K562 (cell line): ENCODE measurements around the gene TMEM247. TPM values are rescaled to one million over a fixed set of nuclear protein-coding genes. Genes with fewer than 3 reads are reported as not detected.

Experiments
- BACH1 ChIP-seq: fragments of 200-800 bp; sonication (Bioruptor generic); IDR thresholded peaks from 2 replicates; pipeline ENCODE4 v1.6.1; 2016; ENCODE audit warnings: missing genetic modification characterization, missing compliant biosample characterization
- BCL6 ChIP-seq: fragments of 250-450 bp; sonication (Bioruptor Pico); IDR thresholded peaks from 2 replicates; pipeline ENCODE4 v1.4.0; 2020
- CXXC5 ChIP-seq: fragments of 250-450 bp; sonication (Bioruptor Pico); IDR thresholded peaks from 2 replicates; pipeline ENCODE4 v1.8.0; 2022; ENCODE audit warnings: inconsistent platforms, mild to moderate bottlenecking, moderate library complexity
- EP300 ChIP-seq: IDR thresholded peaks from 2 replicates; pipeline ENCODE4 v1.6.1; 2012; ENCODE audit warnings: low read length, improper control_type of control experiment
- ETV5 ChIP-seq: sonication (generic); formaldehyde crosslinking; IDR thresholded peaks from 2 replicates; pipeline ENCODE4 v1.4.0; 2020; ENCODE audit warnings: low read depth, mild to moderate bottlenecking, missing genetic modification reagents
- GTF2F1 ChIP-seq: IDR thresholded peaks from 2 replicates; pipeline ENCODE4 v1.6.1; 2011; ENCODE audit warnings: low read depth, low read length, improper control_type of control experiment
- MECOM ChIP-seq: fragments of 250-450 bp; sonication (Bioruptor Pico); IDR thresholded peaks from 2 replicates; pipeline ENCODE4 v1.8.0; 2022; ENCODE audit warnings: inconsistent platforms
- STAG1 ChIP-seq: sonication (generic); formaldehyde crosslinking; IDR thresholded peaks from 2 replicates; pipeline ENCODE4 v1.5.0; 2020; ENCODE audit warnings: missing genetic modification reagents, borderline replicate concordance
- TEAD1 ChIP-seq, 2 experiments: fragments of 450-650 bp in 1 of 2; sonication (generic) in 1 of 2; formaldehyde crosslinking; IDR thresholded peaks; 2 replicates each; pipeline versions ENCODE4 v1.4.0 to v1.8.0; 2020 to 2022; ENCODE audit warnings: mild to moderate bottlenecking in 2 of 2, missing genetic modification reagents in 1 of 2
- polyA plus RNA-seq, 8 experiments: library from polyadenylated mRNA; depleted of rRNA in 4 of 8; stranded (reverse) in 5 of 8; unstranded in 3 of 8; fragments of >200 nt; fragmentation: Nextera tagmentation in 2 of 8; fragmentation: Illumina TruSeq in 1 of 8; extraction: Ambion mirVana in 2 of 8; extraction: Trizol in 1 of 8; gene quantifications; 2 replicates each; pipeline versions ENCODE4 v1.2.1 to v1.2.3, GENCODE V29; 2011 to 2014; ENCODE audit warnings: inconsistent platforms in 1 of 8, missing spikeins in 1 of 8
- total RNA-seq, 7 experiments: library from RNA; depleted of rRNA in 6 of 7; stranded (reverse); fragments of >200 nt in 6 of 7; fragmentation: Illumina TruSeq in 2 of 7; extraction: Trizol in 2 of 7; gene quantifications; 2 replicates each; pipeline versions ENCODE4 v1.2.1 to v1.2.3, GENCODE V29; 2011 to 2021; ENCODE audit warnings: low replicate concordance in 1 of 7
- TF ChIP-seq, protein P1 (sequence below): fragments of 450-650 bp; IDR thresholded peaks from 2 replicates; pipeline ENCODE4 v1.6.1; 2017; ENCODE audit warnings: antibody characterized with exemption
- TF ChIP-seq, protein P2 (sequence below), 2 experiments: fragments of 450-650 bp; IDR thresholded peaks; 2 replicates each; pipeline ENCODE4 v1.6.1; 2018; ENCODE audit warnings: mild to moderate bottlenecking in 2 of 2, low read depth in 1 of 2; ENCODE audit not compliant: partially characterized antibody in 2 of 2

TMEM247 gene
- total and polyA plus RNA-seq, 9 of the 15 experiments (the other 6 are each of a cell fraction or from before 2014, with no cell fraction given): 0.24 to 4.7 (median 3.1) TPM

DNA sequence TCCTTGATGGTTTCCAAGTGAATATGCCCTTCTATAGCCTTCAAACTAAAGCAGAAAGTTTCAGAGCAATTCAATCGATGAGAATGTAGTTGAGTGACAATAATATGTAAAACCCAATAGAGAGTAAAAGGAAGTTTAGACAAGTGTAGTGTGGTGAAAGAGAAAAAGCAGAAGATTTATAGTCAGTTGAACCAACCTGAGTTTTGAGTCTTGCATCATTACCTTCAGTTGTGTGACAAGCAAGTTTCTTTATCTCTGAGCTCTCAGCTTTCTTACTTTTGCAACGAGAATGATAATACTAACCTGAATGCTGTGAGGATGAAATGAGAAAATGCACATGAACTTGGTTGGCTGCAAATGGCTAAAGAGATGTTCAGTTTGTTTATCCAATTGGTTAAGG lies 40.6 kb upstream of the TMEM247 start (continued):
- TF ChIP-seq ETV5 (CRISPR knock-in tag) (no peak), TEAD1 (CRISPR knock-in tag; IDR thresholded peaks at IDR 0.05) (no peak), EP300 (peak; percentile 88), CXXC5 (CRISPR knock-in tag) (peak; percentile 24; the same call in 1 of the 2 replicates), MECOM (peak; percentile 34; the same call in 1 of the 2 replicates), GTF2F1 (no peak), BCL6 (CRISPR knock-in tag) (no peak), STAG1 (CRISPR knock-in tag) (no peak), BACH1 (peak; percentile 33; the same call in 1 of the 2 replicates)
- TF ChIP-seq, protein P1, sequence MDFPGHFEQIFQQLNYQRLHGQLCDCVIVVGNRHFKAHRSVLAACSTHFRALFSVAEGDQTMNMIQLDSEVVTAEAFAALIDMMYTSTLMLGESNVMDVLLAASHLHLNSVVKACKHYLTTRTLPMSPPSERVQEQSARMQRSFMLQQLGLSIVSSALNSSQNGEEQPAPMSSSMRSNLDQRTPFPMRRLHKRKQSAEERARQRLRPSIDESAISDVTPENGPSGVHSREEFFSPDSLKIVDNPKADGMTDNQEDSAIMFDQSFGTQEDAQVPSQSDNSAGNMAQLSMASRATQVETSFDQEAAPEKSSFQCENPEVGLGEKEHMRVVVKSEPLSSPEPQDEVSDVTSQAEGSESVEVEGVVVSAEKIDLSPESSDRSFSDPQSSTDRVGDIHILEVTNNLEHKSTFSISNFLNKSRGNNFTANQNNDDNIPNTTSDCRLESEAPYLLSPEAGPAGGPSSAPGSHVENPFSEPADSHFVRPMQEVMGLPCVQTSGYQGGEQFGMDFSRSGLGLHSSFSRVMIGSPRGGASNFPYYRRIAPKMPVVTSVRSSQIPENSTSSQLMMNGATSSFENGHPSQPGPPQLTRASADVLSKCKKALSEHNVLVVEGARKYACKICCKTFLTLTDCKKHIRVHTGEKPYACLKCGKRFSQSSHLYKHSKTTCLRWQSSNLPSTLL: no peak
- TF ChIP-seq, protein P2, sequence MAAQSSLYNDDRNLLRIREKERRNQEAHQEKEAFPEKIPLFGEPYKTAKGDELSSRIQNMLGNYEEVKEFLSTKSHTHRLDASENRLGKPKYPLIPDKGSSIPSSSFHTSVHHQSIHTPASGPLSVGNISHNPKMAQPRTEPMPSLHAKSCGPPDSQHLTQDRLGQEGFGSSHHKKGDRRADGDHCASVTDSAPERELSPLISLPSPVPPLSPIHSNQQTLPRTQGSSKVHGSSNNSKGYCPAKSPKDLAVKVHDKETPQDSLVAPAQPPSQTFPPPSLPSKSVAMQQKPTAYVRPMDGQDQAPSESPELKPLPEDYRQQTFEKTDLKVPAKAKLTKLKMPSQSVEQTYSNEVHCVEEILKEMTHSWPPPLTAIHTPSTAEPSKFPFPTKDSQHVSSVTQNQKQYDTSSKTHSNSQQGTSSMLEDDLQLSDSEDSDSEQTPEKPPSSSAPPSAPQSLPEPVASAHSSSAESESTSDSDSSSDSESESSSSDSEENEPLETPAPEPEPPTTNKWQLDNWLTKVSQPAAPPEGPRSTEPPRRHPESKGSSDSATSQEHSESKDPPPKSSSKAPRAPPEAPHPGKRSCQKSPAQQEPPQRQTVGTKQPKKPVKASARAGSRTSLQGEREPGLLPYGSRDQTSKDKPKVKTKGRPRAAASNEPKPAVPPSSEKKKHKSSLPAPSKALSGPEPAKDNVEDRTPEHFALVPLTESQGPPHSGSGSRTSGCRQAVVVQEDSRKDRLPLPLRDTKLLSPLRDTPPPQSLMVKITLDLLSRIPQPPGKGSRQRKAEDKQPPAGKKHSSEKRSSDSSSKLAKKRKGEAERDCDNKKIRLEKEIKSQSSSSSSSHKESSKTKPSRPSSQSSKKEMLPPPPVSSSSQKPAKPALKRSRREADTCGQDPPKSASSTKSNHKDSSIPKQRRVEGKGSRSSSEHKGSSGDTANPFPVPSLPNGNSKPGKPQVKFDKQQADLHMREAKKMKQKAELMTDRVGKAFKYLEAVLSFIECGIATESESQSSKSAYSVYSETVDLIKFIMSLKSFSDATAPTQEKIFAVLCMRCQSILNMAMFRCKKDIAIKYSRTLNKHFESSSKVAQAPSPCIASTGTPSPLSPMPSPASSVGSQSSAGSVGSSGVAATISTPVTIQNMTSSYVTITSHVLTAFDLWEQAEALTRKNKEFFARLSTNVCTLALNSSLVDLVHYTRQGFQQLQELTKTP (IDR thresholded peaks at IDR 0.05; ENCODE audit: low read depth in 1 of 2, partially characterized antibody in 2 of 2): peak in 1 of 2 experiments; percentile 37
